WERI-Rb-1 (cell line): ENCODE measurements around the gene EPB41.
"Not testable (repeated sequence)": the region's sequence is repeated elsewhere in the genome, so short reads cannot be mapped to it uniquely, and the experiment has no call there.

Source experiments
- DNase-seq: peaks from one replicate; pipeline ENCODE4 v3.0.0-alpha.2; 2020
- H3K27ac ChIP-seq: fragments of 250-450 bp; sonication (Bioruptor Pico); 2 replicates; pipeline ENCODE4 v1.5.1; 2020; ENCODE audit warnings: mild to moderate bottlenecking, moderate library complexity
- H3K27me3 ChIP-seq: fragments of 250-450 bp; sonication (Bioruptor Pico); 2 replicates; pipeline ENCODE4 v1.5.1; 2021; ENCODE audit warnings: mild to moderate bottlenecking, low read depth, moderate library complexity; ENCODE audit not compliant: insufficient read depth, severe bottlenecking
- H3K36me3 ChIP-seq: fragments of 250-450 bp; sonication (Bioruptor Pico); 2 replicates; pipeline ENCODE4 v1.5.1; 2020; ENCODE audit warnings: mild to moderate bottlenecking, moderate library complexity
- H3K4me3 ChIP-seq: 2 replicates; pipeline ENCODE4 v1.5.1; 2011; ENCODE audit warnings: low read depth, mild to moderate bottlenecking, control low read depth, low read length
- H3K9me3 ChIP-seq: fragments of 250-450 bp; sonication (Bioruptor Pico); 2 replicates; pipeline ENCODE4 v1.5.1; 2021; ENCODE audit warnings: mild to moderate bottlenecking, moderate library complexity; ENCODE audit not compliant: severe bottlenecking
- CTCF ChIP-seq: IDR thresholded peaks from 2 replicates; pipeline ENCODE4 v1.5.1; 2011; ENCODE audit warnings: low read depth, mild to moderate bottlenecking, control low read depth, inconsistent platforms, low read length

The EPB41 gene

GRCh38 chr1:29043274-29043965 is 129.1 kb downstream of the EPB41 start:
- no peaks in the 10 kb centered on the region for H3K9me3 ChIP-seq
- no peak for TF ChIP-seq CTCF
- H3K36me3 ChIP-seq: peaks cover 46% of the 10 kb centered on the region
- no peak for DNase-seq
- no peak overlapping the region for H3K4me3 ChIP-seq
- no peak overlapping the region for H3K27ac ChIP-seq
- no peaks in the 10 kb centered on the region for H3K27me3 ChIP-seq

- H3K27me3 ChIP-seq: no peaks in the 10 kb centered on the region
- no peak for TF ChIP-seq CTCF
- no peak overlapping the region for H3K4me3 ChIP-seq
- DNase-seq: no peak
- no peak overlapping the region for H3K27ac ChIP-seq
- H3K36me3 ChIP-seq: peaks cover 44% of the 10 kb centered on the region
- no peaks in the 10 kb centered on the region for H3K9me3 ChIP-seq
Observed at GRCh38 chr1:29044010-29044409, 129.6 kb downstream of the EPB41 start.

GRCh38 chr1:29045663-29046062 is 131.3 kb downstream of the EPB41 start:
- H3K27me3 ChIP-seq, DNase-seq, H3K27ac ChIP-seq, H3K4me3 ChIP-seq, H3K9me3 ChIP-seq: not testable (repeated sequence)
- H3K36me3 ChIP-seq: peaks cover 28% of the 10 kb centered on the region

GRCh38 chr1:29047142-29047541 is 132.8 kb downstream of the EPB41 start:
- Histone ChIP-seq H3K4me3 (no peak overlapping the region), H3K9me3 (no peaks in the 10 kb centered on the region), H3K27me3 (no peaks in the 10 kb centered on the region), H3K27ac (no peak overlapping the region), H3K36me3 (peaks cover 17% of the 10 kb centered on the region)
- no peak for TF ChIP-seq CTCF
- no peak for DNase-seq

DNA sequence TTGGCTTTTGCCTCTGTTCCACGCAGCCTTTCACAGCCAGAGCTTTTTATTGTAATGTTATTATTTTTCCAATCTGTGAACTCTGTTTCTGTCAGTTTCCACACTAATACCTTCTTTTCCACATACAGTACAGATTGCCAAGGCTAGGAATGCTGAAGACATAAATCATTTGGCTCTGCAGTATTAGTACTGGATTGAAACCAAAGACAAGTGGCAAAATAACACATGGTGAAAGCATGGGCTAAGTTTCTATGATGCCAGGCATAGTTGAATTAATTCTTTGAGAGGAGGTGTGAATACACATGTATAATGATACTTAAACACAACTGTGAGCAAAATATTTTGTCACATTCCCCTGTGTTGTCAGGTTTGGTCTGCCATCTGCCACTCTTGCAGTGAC is 135.8 kb downstream of the EPB41 start:
- H3K9me3 ChIP-seq: no peaks in the 10 kb centered on the region
- H3K4me3 ChIP-seq: no peak overlapping the region
- H3K36me3 ChIP-seq: peaks cover 14% of the 10 kb centered on the region
- TF ChIP-seq CTCF: no peak
- DNase-seq: no peak
- no peaks in the 10 kb centered on the region for H3K27me3 ChIP-seq
- peak overlapping the region; percentile 31 for H3K27ac ChIP-seq

- H3K9me3 ChIP-seq: no peaks in the 10 kb centered on the region
- no peak overlapping the region for H3K27ac ChIP-seq
- no peak for DNase-seq
- no peaks in the 10 kb centered on the region for H3K27me3 ChIP-seq
- H3K4me3 ChIP-seq: no peak overlapping the region
- peaks cover 21% of the 10 kb centered on the region for H3K36me3 ChIP-seq
- TF ChIP-seq CTCF: no peak
Observed at GRCh38 chr1:29052100-29052499, 137.7 kb downstream of the EPB41 start.
